SK-N-SH (cell line): ENCODE data around the gene ACBD7. TPM values are rescaled to one million over a fixed set of nuclear protein-coding genes. Genes with fewer than 3 reads are reported as not detected.

Source experiments
- CTCF ChIA-PET: fragments of 300-600, 350-600 bp; formaldehyde crosslinking; extraction: SDS; loops from one replicate; lab custom pipeline; 2021; lab: Yijun Ruan, JAX
- POLR2A ChIA-PET: fragments of 350-600 bp; sonication (Branson Sonifier 250); formaldehyde crosslinking; extraction: SDS; loops from one replicate; lab custom pipeline; 2020; ENCODE audit warnings: antibody characterized with exemption, inconsistent platforms; lab: Yijun Ruan, JAX
- DNase-seq: peaks from one replicate; pipeline ENCODE4 v3.0.0; 2012
- H2AFZ ChIP-seq: fragments of 200-600 bp; sonication (generic); 2 replicates; pipeline ENCODE4 v1.8.1; 2016; ENCODE audit warnings: antibody characterized with exemption, mild to moderate bottlenecking, low read depth
- H3F3A ChIP-seq: fragments of 200-600 bp; sonication (generic); replicated peaks from 2 replicates; pipeline ENCODE3; 2016; ENCODE audit warnings: antibody characterized with exemption, mild to moderate bottlenecking; ENCODE audit not compliant: insufficient read depth
- H3K27ac ChIP-seq, 2 experiments: fragments of 200-500 bp in 1 of 2; fragments of 200-600 bp in 1 of 2; sonication (Bioruptor generic) in 1 of 2; sonication (generic), shearing (Covaris generic) in 1 of 2; 2 replicates each; pipeline versions ENCODE4 v1.5.1 to v1.6.1; 2014 to 2016; ENCODE audit warnings: low read depth in 2 of 2, inconsistent platforms in 1 of 2, low read length in 1 of 2, mild to moderate bottlenecking in 1 of 2, mixed read lengths in 1 of 2
- H3K27me3 ChIP-seq: fragments of 200-600 bp; sonication (generic), shearing (Covaris generic); 2 replicates; pipeline ENCODE4 v1.6.1; 2016; ENCODE audit warnings: mixed run types; ENCODE audit not compliant: insufficient read depth
- H3K36me3 ChIP-seq, 2 experiments: fragments of 200-500 bp in 1 of 2; fragments of 200-600 bp in 1 of 2; sonication (Bioruptor generic) in 1 of 2; sonication (generic) in 1 of 2; replicated peaks in 1 of 2; 2 replicates each; pipeline versions ENCODE3 to v1.5.1; 2014 to 2016; ENCODE audit warnings: low read length in 1 of 2, mild to moderate bottlenecking in 1 of 2; ENCODE audit not compliant: insufficient read depth in 2 of 2, control insufficient read depth in 1 of 2
- H3K4me1 ChIP-seq, 2 experiments: fragments of 200-500 bp in 1 of 2; fragments of 200-600 bp in 1 of 2; sonication (Bioruptor generic) in 1 of 2; sonication (generic), shearing (Covaris generic) in 1 of 2; 2 replicates each; pipeline versions ENCODE4 v1.5.1 to v1.6.1; 2014 to 2016; ENCODE audit warnings: low read depth in 1 of 2, low read length in 1 of 2, mixed run types in 1 of 2; ENCODE audit not compliant: insufficient read depth in 2 of 2, control insufficient read depth in 1 of 2
- H3K4me2 ChIP-seq: fragments of 200-600 bp; sonication (generic), shearing (Covaris generic); 2 replicates; pipeline ENCODE4 v1.6.1; 2017; ENCODE audit warnings: mixed run types
- H3K4me3 ChIP-seq, 2 experiments: fragments of 200-500 bp in 1 of 2; fragments of 200-600 bp in 1 of 2; sonication (Bioruptor generic) in 1 of 2; sonication (generic), shearing (Covaris generic) in 1 of 2; 2 replicates each; pipeline versions ENCODE4 v1.5.1 to v1.8.1; 2014 to 2016; ENCODE audit warnings: low read depth in 2 of 2, inconsistent platforms in 1 of 2, low read length in 1 of 2, mild to moderate bottlenecking in 1 of 2, mixed read lengths in 1 of 2, moderate library complexity in 1 of 2
- H3K79me2 ChIP-seq: fragments of 200-600 bp; sonication (generic); 2 replicates; pipeline ENCODE4 v1.8.1; 2017; ENCODE audit warnings: mild to moderate bottlenecking; ENCODE audit not compliant: insufficient read depth
- H3K9ac ChIP-seq: fragments of 200-600 bp; sonication (generic); 2 replicates; pipeline ENCODE4 v1.6.1; 2017; ENCODE audit warnings: mixed run types
- H3K9me2 ChIP-seq: fragments of 200-600 bp; sonication (generic); 2 replicates; pipeline ENCODE4 v1.6.1; 2017; ENCODE audit warnings: mixed run types
- H3K9me3 ChIP-seq: fragments of 200-600 bp; sonication (generic); 2 replicates; pipeline ENCODE4 v1.6.1; 2017; ENCODE audit warnings: mixed run types, mild to moderate bottlenecking, moderate library complexity
- H4K20me1 ChIP-seq: fragments of 200-600 bp; sonication (generic); 2 replicates; pipeline ENCODE4 v1.6.1; 2017; ENCODE audit warnings: mild to moderate bottlenecking, mixed run types; ENCODE audit not compliant: insufficient read depth
- CTCF ChIP-seq: fragments of 200-600 bp; sonication (generic); IDR thresholded peaks from 2 replicates; pipeline ENCODE4 v1.6.1; 2017; ENCODE audit warnings: antibody characterized with exemption, mild to moderate bottlenecking, moderate library complexity
- ELF1 ChIP-seq: IDR thresholded peaks from 2 replicates; pipeline ENCODE4 v1.4.0; 2012
- EP300 ChIP-seq, 2 experiments: IDR thresholded peaks; 2 replicates each; pipeline versions ENCODE4 v1.4.0 to v1.6.1; 2012; ENCODE audit warnings: borderline replicate concordance in 1 of 2, low read depth in 1 of 2, low read length in 1 of 2
- EZH2phosphoT487 ChIP-seq: fragments of 200-600 bp; sonication (generic); IDR thresholded peaks from 2 replicates; pipeline ENCODE4 v1.6.1; 2017; ENCODE audit warnings: low read depth, mixed run types, mild to moderate bottlenecking, antibody characterized with exemption, moderate library complexity, borderline replicate concordance
- FOXM1 ChIP-seq: IDR thresholded peaks from 2 replicates; pipeline ENCODE4 v1.4.0; 2012; ENCODE audit warnings: low read depth, mild to moderate bottlenecking
- MXI1 ChIP-seq: IDR thresholded peaks from 2 replicates; pipeline ENCODE4 v1.6.1; 2012; ENCODE audit warnings: mild to moderate bottlenecking, low read depth, low read length, improper control_type of control experiment
- POLR2AphosphoS5 ChIP-seq: IDR thresholded peaks from 2 replicates; pipeline ENCODE4 v1.6.1; 2012; ENCODE audit warnings: low read depth, low read length
- USF2 ChIP-seq: fragments of 150-350 bp; IDR thresholded peaks from 2 replicates; pipeline ENCODE4 v1.6.1; 2017; ENCODE audit warnings: antibody characterized with exemption, low read length, low read depth, borderline replicate concordance
- ZBTB33 ChIP-seq: IDR thresholded peaks from 2 replicates; pipeline ENCODE4 v1.4.0; 2012; ENCODE audit warnings: low read depth, borderline replicate concordance
- whole genome bisulfite sequencing: methylation state at CpG from one replicate; pipeline ENCODE4 v1.1.6; 2017; ENCODE audit warnings: low lambda C conversion rate; 5-methylcytosine and 5-hydroxymethylcytosine counted together
- polyA plus RNA-seq, 3 experiments: library from polyadenylated mRNA; depleted of rRNA; stranded (reverse); fragments of >200 nt; gene quantifications; 2 replicates each; pipeline ENCODE4 v1.2.3, GENCODE V29; 2012

ACBD7 gene
- polyA plus RNA-seq, 1 of the 3 experiments (the other 2 are of a cell fraction), result 0.92 TPM

- Histone ChIP-seq H3K9ac (peak overlapping the region; percentile 91; the same call in 1 of the 2 replicates), H3K4me2 (peak overlapping the region; percentile 93), H3K27ac (peak overlapping the region; percentile 39 to 94; a peak in 3 of 4 replicates), H2AFZ (peak overlapping the region; percentile 95), H3F3A (peaks cover 8% of the 10 kb centered on the region), H3K9me3 (no peaks in the 10 kb centered on the region), H3K27me3 (no peaks in the 10 kb centered on the region), H4K20me1 (no peaks in the 10 kb centered on the region), H3K4me1 (peaks cover 4 to 8% of the 10 kb centered on the region in 2 experiments; a peak in 2 of 4 replicates), H3K4me3 (peak overlapping the region; percentile 77 to 82), H3K36me3 (peaks cover 4 to 5% of the 10 kb centered on the region in 2 experiments), H3K79me2 (peaks cover 43% of the 10 kb centered on the region), H3K9me2 (no peaks in the 10 kb centered on the region)
- TF ChIP-seq USF2 (no peak), EP300 (IDR thresholded peaks at IDR 0.05; ENCODE audit: borderline replicate concordance in 1 of 2, low read depth in 1 of 2, low read length in 1 of 2) (0 out of 4 replicates have a peak, but pooled peaks of 1 of the 2 experiments have one; percentile 2), ELF1 (no peak), EZH2phosphoT487 (no peak), MXI1 (no peak), FOXM1 (no peak), CTCF (no peak)
- DNase-seq, result no peak
- ChIA-PET CTCF (interaction anchor here (1.4 kb wide), 1 partner anchor 9 kb away, joined by 7 read pairs; no protein-coding TSS in a partner anchor), POLR2A (no interaction called here)
- WGBS, result under 1% methylated on average over 11 of the region's 11 CpGs
Observed at GRCh38 chr10:15096661-15097010, 8.1 kb upstream of the ACBD7 start.

GRCh38 chr10:15092855-15093408 lies 4.4 kb upstream of the ACBD7 start:
- H2AFZ ChIP-seq, result no peak overlapping the region
- peaks cover 5% of the 10 kb centered on the region for H3F3A ChIP-seq
- H3K79me2 ChIP-seq, result peaks cover 6% of the 10 kb centered on the region
- ChIA-PET POLR2A (no interaction called here), CTCF (no interaction called here)
- H3K9ac ChIP-seq, result no peak overlapping the region
- 78% methylated on average over 6 of the region's 16 CpGs for WGBS
- TF ChIP-seq POLR2AphosphoS5 (no peak), ZBTB33 (no peak)
- no peaks in the 10 kb centered on the region for H3K36me3 ChIP-seq
- no peak for DNase-seq
- H3K4me2 ChIP-seq, result no peak overlapping the region
- H4K20me1 ChIP-seq, result no peaks in the 10 kb centered on the region
- H3K9me3 ChIP-seq, result no peaks in the 10 kb centered on the region
- no peak overlapping the region for H3K4me3 ChIP-seq
- no peak overlapping the region for H3K27ac ChIP-seq
- peaks cover 0 to 5% of the 10 kb centered on the region in 2 experiments; a peak in 2 of 4 replicates for H3K4me1 ChIP-seq
- no peaks in the 10 kb centered on the region for H3K27me3 ChIP-seq
- H3K9me2 ChIP-seq, result no peaks in the 10 kb centered on the region
